Measurements from ENCODE around the gene SUMO4. TPM values are rescaled to one million over a fixed set of nuclear protein-coding genes. Genes with fewer than 3 reads are reported as not detected.

The SUMO4 gene
- total and polyA plus RNA-seq, 3 donors from 2014 or later: 4.6 to 6.3 TPM; not detected in 1

DNA sequence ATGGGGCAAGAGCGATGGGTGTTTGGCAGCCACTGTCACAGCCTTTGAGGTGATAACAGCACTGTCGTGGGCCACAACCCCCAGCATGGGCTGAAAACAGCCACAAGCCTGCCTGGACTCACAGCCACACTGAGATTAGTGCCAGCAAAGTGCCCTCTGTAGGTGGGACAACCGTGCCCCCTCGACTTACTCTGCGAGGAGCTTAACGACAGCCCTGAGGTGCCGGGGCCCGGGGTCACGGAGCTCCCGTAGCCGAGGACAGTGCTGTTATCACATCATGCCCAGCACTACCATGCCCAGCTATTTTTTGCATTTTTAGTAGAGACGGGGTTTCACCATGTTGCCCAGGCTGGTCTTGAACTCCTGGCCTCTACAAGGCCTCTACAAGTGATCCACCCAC, 36.6 kb downstream of the SUMO4 start:
- intact Hi-C loops (cut with DNase I; ENCODE audit: low total_unique reads): no loop called here
- no peaks in the 10 kb centered on the region for H3K9me3 ChIP-seq
- H3K27ac ChIP-seq: no peak overlapping the region
- DNase-seq: no peak
- no peaks in the 10 kb centered on the region for H3K4me1 ChIP-seq
- WGBS, 2 donors: 89 to 94% methylated on average over 6 to 12 of the region's 12 CpGs
- no peaks in the 10 kb centered on the region for H3K36me3 ChIP-seq (ENCODE audit: low read depth, missing control alignments)
- no peaks in the 10 kb centered on the region for H3K27me3 ChIP-seq
- no peak overlapping the region for H3K4me3 ChIP-seq
- TF ChIP-seq, protein P1, sequence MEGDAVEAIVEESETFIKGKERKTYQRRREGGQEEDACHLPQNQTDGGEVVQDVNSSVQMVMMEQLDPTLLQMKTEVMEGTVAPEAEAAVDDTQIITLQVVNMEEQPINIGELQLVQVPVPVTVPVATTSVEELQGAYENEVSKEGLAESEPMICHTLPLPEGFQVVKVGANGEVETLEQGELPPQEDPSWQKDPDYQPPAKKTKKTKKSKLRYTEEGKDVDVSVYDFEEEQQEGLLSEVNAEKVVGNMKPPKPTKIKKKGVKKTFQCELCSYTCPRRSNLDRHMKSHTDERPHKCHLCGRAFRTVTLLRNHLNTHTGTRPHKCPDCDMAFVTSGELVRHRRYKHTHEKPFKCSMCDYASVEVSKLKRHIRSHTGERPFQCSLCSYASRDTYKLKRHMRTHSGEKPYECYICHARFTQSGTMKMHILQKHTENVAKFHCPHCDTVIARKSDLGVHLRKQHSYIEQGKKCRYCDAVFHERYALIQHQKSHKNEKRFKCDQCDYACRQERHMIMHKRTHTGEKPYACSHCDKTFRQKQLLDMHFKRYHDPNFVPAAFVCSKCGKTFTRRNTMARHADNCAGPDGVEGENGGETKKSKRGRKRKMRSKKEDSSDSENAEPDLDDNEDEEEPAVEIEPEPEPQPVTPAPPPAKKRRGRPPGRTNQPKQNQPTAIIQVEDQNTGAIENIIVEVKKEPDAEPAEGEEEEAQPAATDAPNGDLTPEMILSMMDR (IDR thresholded peaks at IDR 0.05): no peak
- TF ChIP-seq POLR2A (IDR thresholded peaks at IDR 0.05): no peak

- intact Hi-C loops (cut with DNase I; ENCODE audit: low total_unique reads): no loop called here
- Histone ChIP-seq H3K36me3 (ENCODE audit: low read depth, missing control alignments) (no peaks in the 10 kb centered on the region), H3K27ac (no peak overlapping the region), H3K4me3 (no peak overlapping the region), H3K9me3 (no peaks in the 10 kb centered on the region), H3K4me1 (no peaks in the 10 kb centered on the region), H3K27me3 (no peaks in the 10 kb centered on the region)
- TF ChIP-seq POLR2A (IDR thresholded peaks at IDR 0.05): no peak
- TF ChIP-seq, protein P1 (IDR thresholded peaks at IDR 0.05): no peak
- no peak for DNase-seq
- 95 to 98% methylated on average over 3 of the region's 3 CpGs for WGBS, 2 donors
Measured at GRCh38 chr6:149437212-149437611, 37.1 kb downstream of the SUMO4 start.

DNA sequence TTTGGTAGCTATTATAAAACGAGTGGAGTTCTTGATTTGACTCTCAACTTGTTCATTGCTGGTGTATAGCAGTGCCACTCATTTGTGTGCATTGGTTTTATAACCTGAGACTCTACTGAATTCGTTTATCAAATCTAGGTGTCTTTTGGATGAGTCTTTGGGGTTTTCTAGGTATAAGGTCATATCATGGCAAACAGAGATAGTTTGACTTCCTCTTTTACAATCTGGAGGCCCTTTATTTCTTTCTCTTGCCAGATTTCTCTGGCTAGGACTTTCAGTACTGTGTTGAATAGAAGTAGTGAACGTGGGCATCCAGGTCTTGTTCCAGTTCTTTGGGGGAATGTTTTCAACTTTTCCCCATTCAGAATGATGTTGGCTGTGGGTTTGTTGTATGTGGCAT, 38.8 kb downstream of the SUMO4 start:
- 83 to 88% methylated on average over 3 of the region's 3 CpGs for WGBS, 2 donors
- intact Hi-C loops (cut with DNase I; ENCODE audit: low total_unique reads): no loop called here
- TF ChIP-seq, protein P1 (IDR thresholded peaks at IDR 0.05): no peak
- no peak for TF ChIP-seq POLR2A (IDR thresholded peaks at IDR 0.05)
- no peaks in the 10 kb centered on the region for H3K4me1 ChIP-seq
- no peak overlapping the region for H3K4me3 ChIP-seq
- H3K36me3 ChIP-seq (ENCODE audit: low read depth, missing control alignments): no peaks in the 10 kb centered on the region
- no peaks in the 10 kb centered on the region for H3K27me3 ChIP-seq
- DNase-seq: no peak
- no peaks in the 10 kb centered on the region for H3K9me3 ChIP-seq
- no peak overlapping the region for H3K27ac ChIP-seq

DNA sequence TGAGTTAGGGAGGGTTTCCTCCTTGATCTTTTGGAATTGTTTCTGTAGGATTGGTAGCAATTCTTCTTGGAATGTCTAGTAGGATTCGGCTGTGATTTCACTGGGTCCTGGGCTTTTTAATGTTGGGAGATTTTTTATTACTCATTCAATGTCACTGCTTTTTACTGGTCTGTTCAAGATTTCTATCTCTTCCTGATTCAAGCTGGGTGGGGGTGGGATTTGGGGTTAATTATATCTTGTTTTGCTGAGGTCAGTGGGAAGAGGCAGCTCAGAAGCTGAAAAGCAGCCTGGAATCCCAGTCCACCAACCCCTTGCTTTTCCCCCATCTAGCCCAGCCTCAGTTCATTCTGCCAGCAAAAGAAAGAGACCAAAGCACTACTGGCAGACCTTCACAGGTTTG, 39.6 kb downstream of the SUMO4 start:
- WGBS, 2 donors: 89 to 100% methylated on average over 1 of the region's 1 CpG
- Histone ChIP-seq H3K4me3 (no peak overlapping the region), H3K9me3 (no peaks in the 10 kb centered on the region), H3K27ac (no peak overlapping the region), H3K4me1 (no peaks in the 10 kb centered on the region), H3K36me3 (ENCODE audit: low read depth, missing control alignments) (no peaks in the 10 kb centered on the region), H3K27me3 (no peaks in the 10 kb centered on the region)
- intact Hi-C loops (cut with DNase I; ENCODE audit: low total_unique reads): no loop called here
- no peak for DNase-seq
- TF ChIP-seq, protein P1 (IDR thresholded peaks at IDR 0.05): no peak

Measured in testis (tissue), 3 donors.